CD4-positive, alpha-beta memory T cell (primary cell): ENCODE results near the gene PRDM15. TPM values are rescaled to one million over a fixed set of nuclear protein-coding genes. Genes with fewer than 3 reads are reported as not detected.

ENCODE experiments used
- CTCF ChIA-PET: fragments of 350-600 bp; sonication (Branson Sonifier 250); formaldehyde crosslinking; loops from one replicate; lab custom pipeline; 2021; ENCODE audit warnings: inconsistent platforms; ENCODE audit not compliant: partially characterized antibody; lab: Charles Lee
- POLR2A ChIA-PET: fragments of 350-600 bp; sonication (Branson Sonifier 250); formaldehyde crosslinking; loops from one replicate; lab custom pipeline; 2021; ENCODE audit not compliant: partially characterized antibody; lab: Charles Lee
- DNase-seq, 5 donors: peaks; one replicate each; pipeline versions ENCODE4 v3.0.0 to v3.0.0-alpha.2; 2020 to 2022; ENCODE audit warnings: mixed read lengths in 1 of 5
- H3K27ac ChIP-seq: one replicate; pipeline ENCODE4 v1.7.0; 2013; ENCODE audit warnings: low read depth, low read length
- H3K27me3 ChIP-seq: 2 replicates; pipeline ENCODE4 v1.7.0; 2013; ENCODE audit warnings: mild to moderate bottlenecking, low read length, moderate library complexity; ENCODE audit not compliant: insufficient read depth
- H3K36me3 ChIP-seq: 2 replicates; pipeline ENCODE4 v1.7.0; 2013; ENCODE audit warnings: mild to moderate bottlenecking, low read length, moderate library complexity; ENCODE audit not compliant: insufficient read depth
- H3K4me1 ChIP-seq: 2 replicates; pipeline ENCODE4 v1.7.0; 2013; ENCODE audit warnings: mild to moderate bottlenecking, low read length, moderate library complexity; ENCODE audit not compliant: insufficient read depth
- H3K4me3 ChIP-seq, 2 donors: one replicate each; pipeline ENCODE4 v1.7.0; 2013; ENCODE audit warnings: low read length in 2 of 2, mild to moderate bottlenecking in 1 of 2
- H3K9me3 ChIP-seq, 2 donors: one replicate each; pipeline ENCODE4 v1.7.0; 2013; ENCODE audit warnings: low read length in 2 of 2, control low read depth in 1 of 2; ENCODE audit not compliant: control insufficient read depth in 1 of 2
- H3K27ac Mint-ChIP-seq, 7 donors: one replicate each; pipeline ENCODE4 v1.8.0; 2020 to 2021; ENCODE audit warnings: mixed read lengths in 7 of 7, mild to moderate bottlenecking in 6 of 7, inconsistent platforms in 3 of 7, moderate library complexity in 3 of 7
- H3K27me3 Mint-ChIP-seq, 2 donors: one replicate each; pipeline ENCODE4 v1.8.0; 2020 to 2021; ENCODE audit warnings: mixed read lengths in 2 of 2
- H3K36me3 Mint-ChIP-seq, 2 donors: one replicate each; pipeline ENCODE4 v1.8.0; 2020 to 2021; ENCODE audit warnings: mixed read lengths in 2 of 2, inconsistent platforms in 1 of 2, mild to moderate bottlenecking in 1 of 2
- H3K4me1 Mint-ChIP-seq, 4 donors: one replicate each; pipeline ENCODE4 v1.8.0; 2020 to 2021; ENCODE audit warnings: mixed read lengths in 4 of 4, mild to moderate bottlenecking in 1 of 4
- H3K4me3 Mint-ChIP-seq, 8 donors: one replicate each; pipeline ENCODE4 v1.8.0; 2020 to 2021; ENCODE audit warnings: mixed read lengths in 8 of 8, mild to moderate bottlenecking in 7 of 8, moderate library complexity in 6 of 8, inconsistent platforms in 3 of 8
- H3K9me3 Mint-ChIP-seq, 8 donors: one replicate each; pipeline ENCODE4 v1.8.0; 2020 to 2021; ENCODE audit warnings: mixed read lengths in 8 of 8, mild to moderate bottlenecking in 5 of 8, inconsistent platforms in 3 of 8, moderate library complexity in 1 of 8
- intact Hi-C: fragments of 100-400 bp; cut with micrococcal nuclease; formaldehyde crosslinking; loops from one replicate; pipeline ENCODE4 v1.15.1; 2023
- polyA plus RNA-seq, 2 donors: library from polyadenylated mRNA; unstranded; fragments of 300-500 nt; fragmentation: Illumina TruSeq; gene quantifications; one replicate each; pipeline ENCODE4 v1.2.3, GENCODE V29; 2021
- total RNA-seq, 2 experiments: library from RNA; stranded (reverse); gene quantifications; one replicate each; pipeline ENCODE4 v1.2.3, GENCODE V29; 2021

The PRDM15 gene
- total and polyA plus RNA-seq, 4 experiments from 2014 or later: 0.50 to 14.3 (median 8.8) TPM

GRCh38 chr21:41774467-41775148, 104.5 kb downstream of the PRDM15 start:
- Histone ChIP-seq H3K36me3 (no peaks in the 10 kb centered on the region), H3K9me3 (no peaks in the 10 kb centered on the region), H3K4me1 (no peaks in the 10 kb centered on the region), H3K27me3 (peaks cover 34% of the 10 kb centered on the region), H3K27ac (no peak overlapping the region), H3K4me3 (no peak overlapping the region)
- Mint-ChIP-seq H3K4me1 (peaks cover 0 to 7% (median 4%) of the 10 kb centered on the region in 4 donors), H3K27me3 (peaks cover 44 to 64% of the 10 kb centered on the region in 2 donors), H3K4me3 (no peak overlapping the region), H3K9me3 (peaks cover 0 to 1% (median 0%) of the 10 kb centered on the region in 8 donors), H3K36me3 (no peaks in the 10 kb centered on the region), H3K27ac (no peak overlapping the region)
- ChIA-PET POLR2A (no interaction called here), CTCF (no interaction called here)
- intact Hi-C loops: no loop called here
- DNase-seq: no peak

- Mint-ChIP-seq H3K27me3 (peaks cover 41 to 68% of the 10 kb centered on the region in 2 donors), H3K4me1 (peaks cover 12 to 22% (median 15%) of the 10 kb centered on the region in 4 donors), H3K4me3 (no peak overlapping the region), H3K9me3 (peaks cover 0 to 5% (median 0%) of the 10 kb centered on the region in 8 donors), H3K27ac (no peak overlapping the region), H3K36me3 (no peaks in the 10 kb centered on the region)
- intact Hi-C loops: no loop called here
- H3K36me3 ChIP-seq: no peaks in the 10 kb centered on the region
- CTCF ChIA-PET: no interaction called here
- no peak overlapping the region for H3K27ac ChIP-seq
- POLR2A ChIA-PET: no interaction called here
- DNase-seq: no peak
- H3K4me1 ChIP-seq: peaks cover 11% of the 10 kb centered on the region
- no peaks in the 10 kb centered on the region for H3K9me3 ChIP-seq
- peaks cover 27% of the 10 kb centered on the region for H3K27me3 ChIP-seq
- H3K4me3 ChIP-seq: no peak overlapping the region
These were observed 106.6 kb downstream of the PRDM15 start for GRCh38 chr21:41772351-41773080.

GRCh38 chr21:41771625-41771945, 107.6 kb downstream of the PRDM15 start:
- intact Hi-C loops: no loop called here
- CTCF ChIA-PET: no interaction called here

GRCh38 chr21:41770901-41771624, 108.1 kb downstream of the PRDM15 start:
- peak overlapping the region in 1 of 8 donors; percentile 51 for H3K4me3 Mint-ChIP-seq
- ChIA-PET CTCF (no interaction called here), POLR2A (no interaction called here)
- H3K4me1 ChIP-seq: peaks cover 25% of the 10 kb centered on the region
- H3K27ac ChIP-seq: no peak overlapping the region
- H3K27me3 ChIP-seq: peaks cover 28% of the 10 kb centered on the region
- intact Hi-C loops: no loop called here
- DNase-seq: no peak
- peaks cover 46 to 66% of the 10 kb centered on the region in 2 donors for H3K27me3 Mint-ChIP-seq
- H3K36me3 ChIP-seq: no peaks in the 10 kb centered on the region
- peaks cover 16 to 28% (median 20%) of the 10 kb centered on the region in 4 donors for H3K4me1 Mint-ChIP-seq
- no peaks in the 10 kb centered on the region for H3K36me3 Mint-ChIP-seq
- no peaks in the 10 kb centered on the region for H3K9me3 ChIP-seq
- H3K9me3 Mint-ChIP-seq: peaks cover 0 to 8% (median 0%) of the 10 kb centered on the region in 8 donors
- H3K27ac Mint-ChIP-seq: peak overlapping the region in 1 of 7 donors; percentile 10
- H3K4me3 ChIP-seq: no peak overlapping the region

More at GRCh38 chr21:41771625-41771945, 107.6 kb downstream of the PRDM15 start:
- Mint-ChIP-seq H3K27me3 (peaks cover 46 to 66% of the 10 kb centered on the region in 2 donors), H3K27ac (no peak overlapping the region), H3K36me3 (no peaks in the 10 kb centered on the region), H3K4me3 (no peak overlapping the region), H3K9me3 (peaks cover 0 to 8% (median 0%) of the 10 kb centered on the region in 8 donors), H3K4me1 (peaks cover 16 to 28% (median 20%) of the 10 kb centered on the region in 4 donors)
- H3K4me1 ChIP-seq: peaks cover 20% of the 10 kb centered on the region
- peaks cover 28% of the 10 kb centered on the region for H3K27me3 ChIP-seq
- POLR2A ChIA-PET: no interaction called here
- no peaks in the 10 kb centered on the region for H3K9me3 ChIP-seq
- H3K27ac ChIP-seq: no peak overlapping the region
- no peak overlapping the region for H3K4me3 ChIP-seq
- H3K36me3 ChIP-seq: no peaks in the 10 kb centered on the region
- DNase-seq: no peak

GRCh38 chr21:41769933-41770332, 109.2 kb downstream of the PRDM15 start:
- Histone ChIP-seq H3K27me3 (peaks cover 29% of the 10 kb centered on the region), H3K27ac (no peak overlapping the region), H3K9me3 (no peaks in the 10 kb centered on the region), H3K4me1 (peaks cover 28% of the 10 kb centered on the region), H3K4me3 (no peak overlapping the region), H3K36me3 (no peaks in the 10 kb centered on the region)
- ChIA-PET POLR2A (no interaction called here), CTCF (no interaction called here)
- peaks cover 51 to 67% of the 10 kb centered on the region in 2 donors for H3K27me3 Mint-ChIP-seq
- DNase-seq: no peak
- peaks cover 0 to 8% (median 0%) of the 10 kb centered on the region in 8 donors for H3K9me3 Mint-ChIP-seq
- H3K36me3 Mint-ChIP-seq: no peaks in the 10 kb centered on the region
- H3K27ac Mint-ChIP-seq: peak overlapping the region in 1 of 7 donors; percentile 10
- peak overlapping the region in 4 of 8 donors; percentile 13 to 57 (median 52) for H3K4me3 Mint-ChIP-seq
- H3K4me1 Mint-ChIP-seq: peaks cover 17 to 38% (median 20%) of the 10 kb centered on the region in 4 donors
- intact Hi-C loops: no loop called here

- Mint-ChIP-seq H3K36me3 (no peaks in the 10 kb centered on the region), H3K4me3 (peak overlapping the region in 6 of 8 donors; percentile 21 to 85 (median 62)), H3K27me3 (peaks cover 49 to 67% of the 10 kb centered on the region in 2 donors), H3K4me1 (peaks cover 17 to 39% (median 20%) of the 10 kb centered on the region in 4 donors), H3K27ac (no peak overlapping the region), H3K9me3 (peaks cover 0 to 8% (median 0%) of the 10 kb centered on the region in 8 donors)
- H3K4me3 ChIP-seq: no peak overlapping the region
- CTCF ChIA-PET: no interaction called here
- peaks cover 25% of the 10 kb centered on the region for H3K27me3 ChIP-seq
- H3K36me3 ChIP-seq: no peaks in the 10 kb centered on the region
- H3K4me1 ChIP-seq: peaks cover 28% of the 10 kb centered on the region
- POLR2A ChIA-PET: no interaction called here
- DNase-seq: no peak
- H3K27ac ChIP-seq: no peak overlapping the region
- H3K9me3 ChIP-seq: no peaks in the 10 kb centered on the region
- intact Hi-C loops: no loop called here
These were observed 109.6 kb downstream of the PRDM15 start for GRCh38 chr21:41769521-41769920.

- H3K4me1 ChIP-seq: peaks cover 28% of the 10 kb centered on the region
- H3K27me3 Mint-ChIP-seq: peaks cover 46 to 67% of the 10 kb centered on the region in 2 donors
- no peaks in the 10 kb centered on the region for H3K36me3 Mint-ChIP-seq
- DNase-seq: no peak
- H3K36me3 ChIP-seq: no peaks in the 10 kb centered on the region
- H3K9me3 Mint-ChIP-seq: peaks cover 0 to 8% (median 0%) of the 10 kb centered on the region in 8 donors
- peaks cover 23% of the 10 kb centered on the region for H3K27me3 ChIP-seq
- POLR2A ChIA-PET: no interaction called here
- intact Hi-C loops: no loop called here
- no peak overlapping the region for H3K27ac ChIP-seq
- peak overlapping the region in 1 of 7 donors; percentile 77 for H3K27ac Mint-ChIP-seq
- no peaks in the 10 kb centered on the region for H3K9me3 ChIP-seq
- H3K4me3 Mint-ChIP-seq: peak overlapping the region; percentile 67 to 91 (median 84)
- CTCF ChIA-PET: no interaction called here
- H3K4me3 ChIP-seq: peak overlapping the region; percentile 30 to 57
- H3K4me1 Mint-ChIP-seq: peaks cover 17 to 39% (median 20%) of the 10 kb centered on the region in 4 donors
These were observed 110.0 kb downstream of the PRDM15 start for GRCh38 chr21:41769111-41769510.
